IMR-90 (cell line): Measurements from ENCODE around the gene DOCK6. TPM values are rescaled to one million over a fixed set of nuclear protein-coding genes. Genes with fewer than 3 reads are reported as not detected.
A peak's percentile ranks its signal among the peaks of the same experiment; 100 is the strongest.

Source experiments
- ATAC-seq: fragments of 200-7000 bp; cut with Tn5 transposase; 2 replicates; pipeline ENCODE4 v1.9.1; 2020; ENCODE audit warnings: low read depth, mild to moderate bottlenecking, moderate library complexity
- BruUV-seq: library from RNA; stranded (reverse); fragments of 400-500 nt; replicated peaks from 2 replicates; lab custom pipeline; 2021; lab: Mats Ljungman, UMichigan
- CTCF ChIA-PET: fragments of 300-600 bp; formaldehyde crosslinking; extraction: SDS; loops from one replicate; lab custom pipeline; 2021; ENCODE audit warnings: antibody characterized with exemption; lab: Yijun Ruan, JAX
- POLR2A ChIA-PET: fragments of 300-600 bp; sonication (Branson Sonifier 250); formaldehyde crosslinking; loops from one replicate; lab custom pipeline; 2022; ENCODE audit warnings: antibody characterized with exemption; ENCODE audit not compliant: unreplicated experiment; lab: Charles Lee
- DNase-seq: peaks from one replicate; pipeline ENCODE4 v3.0.0; 2013
- H2AFZ ChIP-seq: replicated peaks from 2 replicates; pipeline ENCODE3; 2013; ENCODE audit warnings: low read length, mild to moderate bottlenecking; ENCODE audit not compliant: poor library complexity
- H2AK5ac ChIP-seq: 2 replicates; pipeline ENCODE4 v1.6.1; 2013; ENCODE audit warnings: low read depth, low read length, inconsistent platforms
- H2AK9ac ChIP-seq: replicated peaks from 2 replicates; pipeline ENCODE3; 2013; ENCODE audit warnings: mild to moderate bottlenecking, low read depth, low read length, moderate library complexity; ENCODE audit not compliant: poor library complexity
- H2BK120ac ChIP-seq: 2 replicates; pipeline ENCODE4 v1.6.1; 2013; ENCODE audit warnings: low read depth, low read length, inconsistent platforms
- H2BK15ac ChIP-seq: 3 replicates; pipeline ENCODE4 v1.6.1; 2013; ENCODE audit warnings: low read depth, low read length, inconsistent platforms
- H2BK20ac ChIP-seq: 2 replicates; pipeline ENCODE4 v1.6.1; 2013; ENCODE audit warnings: low read depth, mild to moderate bottlenecking, inconsistent platforms, low read length, moderate library complexity
- H2BK5ac ChIP-seq: 2 replicates; pipeline ENCODE4 v1.6.1; 2013; ENCODE audit warnings: mild to moderate bottlenecking, low read depth, low read length, inconsistent platforms; ENCODE audit not compliant: poor library complexity, severe bottlenecking
- H3K14ac ChIP-seq: replicated peaks from 2 replicates; pipeline ENCODE4 v1.6.1; 2013; ENCODE audit warnings: low read depth, low read length, inconsistent platforms
- H3K18ac ChIP-seq: 2 replicates; pipeline ENCODE4 v1.6.1; 2013; ENCODE audit warnings: low read depth, low read length, control low read depth
- H3K23ac ChIP-seq: 2 replicates; pipeline ENCODE4 v1.6.1; 2013; ENCODE audit warnings: low read depth, low read length, inconsistent platforms
- H3K27ac ChIP-seq: 2 replicates; pipeline ENCODE4 v1.5.1; 2013; ENCODE audit warnings: mild to moderate bottlenecking, control low read depth, low read length; ENCODE audit not compliant: insufficient read depth
- H3K27me3 ChIP-seq: 2 replicates; pipeline ENCODE4 v1.6.1; 2013; ENCODE audit warnings: low read length; ENCODE audit not compliant: control insufficient read depth, insufficient read depth
- H3K36me3 ChIP-seq: 2 replicates; pipeline ENCODE4 v1.6.1; 2013; ENCODE audit warnings: low read length, mixed read lengths; ENCODE audit not compliant: control insufficient read depth, insufficient read depth
- H3K4ac ChIP-seq: 2 replicates; pipeline ENCODE4 v1.6.1; 2013; ENCODE audit warnings: low read depth, low read length, inconsistent platforms
- H3K4me1 ChIP-seq: 2 replicates; pipeline ENCODE4 v1.6.1; 2013; ENCODE audit warnings: low read length, mixed read lengths; ENCODE audit not compliant: control insufficient read depth, insufficient read depth
- H3K4me2 ChIP-seq: 2 replicates; pipeline ENCODE4 v1.6.1; 2013; ENCODE audit warnings: low read depth, mild to moderate bottlenecking, control low read depth, low read length, moderate library complexity
- H3K4me3 ChIP-seq: 2 replicates; pipeline ENCODE4 v1.5.1; 2013; ENCODE audit warnings: low read depth, mild to moderate bottlenecking, control low read depth, low read length, moderate library complexity; ENCODE audit not compliant: insufficient read depth
- H3K56ac ChIP-seq: 2 replicates; pipeline ENCODE4 v1.6.1; 2013; ENCODE audit warnings: low read length, inconsistent platforms; ENCODE audit not compliant: insufficient read depth; ENCODE audit errors: extremely low read depth
- H3K79me1 ChIP-seq, 2 experiments: 2 replicates each; pipeline ENCODE4 v1.6.1; 2013; ENCODE audit warnings: low read length in 2 of 2, inconsistent platforms in 1 of 2, low read depth in 1 of 2
- H3K9ac ChIP-seq: 2 replicates; pipeline ENCODE4 v1.6.1; 2013; ENCODE audit warnings: low read depth, low read length, control low read depth
- H3K9me1 ChIP-seq: 2 replicates; pipeline ENCODE4 v1.6.1; 2013; ENCODE audit warnings: low read length, inconsistent platforms; ENCODE audit not compliant: insufficient read depth
- H3K9me3 ChIP-seq: 2 replicates; pipeline ENCODE4 v1.6.1; 2013; ENCODE audit warnings: low read length; ENCODE audit not compliant: control insufficient read depth, insufficient read depth
- H4K20me1 ChIP-seq: 2 replicates; pipeline ENCODE4 v1.6.1; 2013; ENCODE audit warnings: low read length, inconsistent platforms; ENCODE audit not compliant: insufficient read depth
- H4K5ac ChIP-seq: 2 replicates; pipeline ENCODE4 v1.6.1; 2013; ENCODE audit warnings: mild to moderate bottlenecking, low read depth, low read length, control low read depth
- H4K8ac ChIP-seq, 2 experiments: 2 replicates each; pipeline ENCODE4 v1.6.1; 2013; ENCODE audit warnings: low read depth in 2 of 2, low read length in 2 of 2, control low read depth in 1 of 2, inconsistent platforms in 1 of 2
- H4K91ac ChIP-seq: 2 replicates; pipeline ENCODE4 v1.6.1; 2013; ENCODE audit warnings: low read depth, low read length, inconsistent platforms; ENCODE audit not compliant: insufficient read depth
- CTCF ChIP-seq: conservative IDR thresholded peaks from 2 replicates; pipeline ENCODE4 v1.5.1; 2012; ENCODE audit warnings: mild to moderate bottlenecking, low read depth, low read length, improper control_type of control experiment
- ELK1 ChIP-seq: fragments of 150-350 bp; IDR thresholded peaks from 2 replicates; pipeline ENCODE4 v1.6.1; 2016; ENCODE audit warnings: low read depth, mild to moderate bottlenecking, low read length, moderate library complexity, borderline replicate concordance
- FOS ChIP-seq: fragments of 150-350 bp; IDR thresholded peaks from 2 replicates; pipeline ENCODE4 v1.6.1; 2016; ENCODE audit warnings: low read depth, low read length
- MAFK ChIP-seq: IDR thresholded peaks from 2 replicates; pipeline ENCODE4 v1.6.1; 2012; ENCODE audit warnings: low read depth, low read length, improper control_type of control experiment
- MAZ ChIP-seq: IDR thresholded peaks from 2 replicates; pipeline ENCODE4 v1.6.1; 2012; ENCODE audit warnings: low read depth, mild to moderate bottlenecking, low read length, improper control_type of control experiment, moderate library complexity, borderline replicate concordance
- MXI1 ChIP-seq: IDR thresholded peaks from 2 replicates; pipeline ENCODE4 v1.6.1; 2012; ENCODE audit warnings: low read depth, mild to moderate bottlenecking, low read length, moderate library complexity, borderline replicate concordance
- NFE2L2 ChIP-seq: fragments of 150-350 bp; IDR thresholded peaks from 2 replicates; pipeline ENCODE4 v1.6.1; 2016; ENCODE audit warnings: low read depth, mild to moderate bottlenecking, low read length
- RFX5 ChIP-seq: IDR thresholded peaks from 2 replicates; pipeline ENCODE4 v1.8.0; 2012; ENCODE audit warnings: low read depth, mild to moderate bottlenecking, low read length, moderate library complexity
- SMC3 ChIP-seq: fragments of 150-350 bp; IDR thresholded peaks from 2 replicates; pipeline ENCODE4 v1.6.1; 2016; ENCODE audit warnings: low read depth, mild to moderate bottlenecking, antibody characterized with exemption, low read length, moderate library complexity
- WGBS, 2 experiments: methylation state at CpG; one replicate each; pipeline versions ENCODE4 v1.1.5 to v1.1.7; 2013; ENCODE audit warnings: missing lambda C conversion rate in 2 of 2; ENCODE audit not compliant: insufficient read length in 1 of 2; ENCODE audit errors: extremely low coverage in 2 of 2; 5-methylcytosine and 5-hydroxymethylcytosine counted together
- dilution Hi-C: fragments of 300-500 bp; cut with HindIII; formaldehyde crosslinking; loops from one replicate; pipeline ENCODE4 v1.14.3; 2018; ENCODE audit warnings: low sequenced_read_pairs; ENCODE audit not compliant: unreplicated experiment
- in situ Hi-C: fragments of 300-500 bp; cut with MboI; formaldehyde crosslinking; loops from 3 replicates; pipeline ENCODE4 v1.14.3; 2019; ENCODE audit warnings: low sequenced_read_pairs, inconsistent platforms, mixed read lengths
- intact Hi-C: fragments of 100-400 bp; cut with micrococcal nuclease; formaldehyde crosslinking; loops from 2 replicates; pipeline ENCODE4 v1.10.0; 2022
- polyA plus RNA-seq, 3 experiments: library from polyadenylated mRNA; depleted of rRNA; stranded (reverse); fragments of >200 nt; gene quantifications; 2 replicates each; pipeline ENCODE4 v1.2.3, GENCODE V29; 2012; ENCODE audit warnings: low replicate concordance in 1 of 3
- total RNA-seq: library from RNA; depleted of rRNA; stranded (reverse); fragments of >200 nt; gene quantifications from 2 replicates; pipeline ENCODE4 v1.2.3, GENCODE V29; 2012
- TF ChIP-seq, protein P1 (sequence below): fragments of 150-350 bp; IDR thresholded peaks from 2 replicates; pipeline ENCODE4 v1.6.1; 2017; ENCODE audit warnings: mild to moderate bottlenecking, antibody characterized with exemption, low read length, low read depth

DOCK6 gene
- total and polyA plus RNA-seq, 2 of the 4 experiments (the other 2 are of a cell fraction) = 5.0 to 18.4 TPM

- TF ChIP-seq, protein P1, sequence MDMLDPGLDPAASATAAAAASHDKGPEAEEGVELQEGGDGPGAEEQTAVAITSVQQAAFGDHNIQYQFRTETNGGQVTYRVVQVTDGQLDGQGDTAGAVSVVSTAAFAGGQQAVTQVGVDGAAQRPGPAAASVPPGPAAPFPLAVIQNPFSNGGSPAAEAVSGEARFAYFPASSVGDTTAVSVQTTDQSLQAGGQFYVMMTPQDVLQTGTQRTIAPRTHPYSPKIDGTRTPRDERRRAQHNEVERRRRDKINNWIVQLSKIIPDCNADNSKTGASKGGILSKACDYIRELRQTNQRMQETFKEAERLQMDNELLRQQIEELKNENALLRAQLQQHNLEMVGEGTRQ = no peak
- TF ChIP-seq MAFK = no peak
- no peak for TF ChIP-seq SMC3
- TF ChIP-seq FOS = no peak
- TF ChIP-seq CTCF = no peak
- TF ChIP-seq RFX5 = no peak
- no peak for TF ChIP-seq MXI1
- no peak for TF ChIP-seq NFE2L2
- TF ChIP-seq ELK1 = no peak
- no peak for TF ChIP-seq MAZ
- no peak overlapping the region for H3K14ac ChIP-seq
- no peak for DNase-seq
- peak overlapping the region; percentile 9; the same call in 1 of the 2 replicates for H3K4ac ChIP-seq
- ChIA-PET CTCF (interaction anchor here (0.6 to 1.2 kb wide), 4 partner anchors 40 to 589 kb away, joined by 4 to 6 read pairs (median 5); no protein-coding TSS in a partner anchor), POLR2A (no interaction called here)
- H4K20me1 ChIP-seq = 0 out of 2 replicates have a peak, but pooled peaks cover under 1% of the 10 kb centered on the region
- no peak overlapping the region for H3K56ac ChIP-seq
- no peak for ATAC-seq
- no peak overlapping the region; the same call in 2 of the 3 replicates for H2BK15ac ChIP-seq
- dilution Hi-C loops (no loop called here), in situ Hi-C loops (loop anchor here (5.0 to 10.0 kb wide), 3 partner anchors 72 to 267 kb away; no protein-coding TSS in a partner anchor), intact Hi-C loops (no loop called here)
- H3K9ac ChIP-seq = no peak overlapping the region
- peaks cover 11% of the 10 kb centered on the region for H3K9me1 ChIP-seq
- H3K23ac ChIP-seq = no peak overlapping the region
- peaks cover 13% of the 10 kb centered on the region for H3K4me1 ChIP-seq
- H3K27me3 ChIP-seq = no peaks in the 10 kb centered on the region
- H2BK120ac ChIP-seq = no peak overlapping the region
- H3K4me3 ChIP-seq = no peak overlapping the region
- no peak overlapping the region for H4K5ac ChIP-seq
- no TSS peak for BruUV-seq
- H2AK9ac ChIP-seq = peak overlapping the region; percentile 88
- H3K27ac ChIP-seq = no peak overlapping the region
- H2AK5ac ChIP-seq = peak overlapping the region; percentile 89
- no peak overlapping the region for H2BK20ac ChIP-seq
- peak overlapping the region in 1 of 2 experiments; percentile 24; a peak in 2 of 4 replicates for H4K8ac ChIP-seq
- peak overlapping the region; percentile 91 for H2AFZ ChIP-seq
- peak overlapping the region; percentile 7 for H2BK5ac ChIP-seq
- peak overlapping the region; percentile 99; the same call in 1 of the 2 replicates for H4K91ac ChIP-seq
- no peak overlapping the region for H3K18ac ChIP-seq
- no peak overlapping the region for H3K4me2 ChIP-seq
- H3K9me3 ChIP-seq = no peaks in the 10 kb centered on the region
- H3K36me3 ChIP-seq = peaks cover 10% of the 10 kb centered on the region; the same call in 1 of the 2 replicates
- peaks cover 8 to 17% of the 10 kb centered on the region in 2 experiments; a peak in 3 of 4 replicates for H3K79me1 ChIP-seq
- WGBS, 2 experiments = 0% methylated on average over 1 of the region's 9 CpGs; no CpG with 5 or more reads in 1 of the 2 experiments
Observed at GRCh38 chr19:11204076-11204602, 58.2 kb downstream of the DOCK6 start.
